Hematopoietic multipotent progenitor cell treated with erythropoietin and hydrocortisone succinate and interleukin-3 and kit ligand, for 17 days (in vitro differentiated cells): ENCODE measurements around the gene RNFT2.
"Not testable (repeated sequence)": the region's sequence is repeated elsewhere in the genome, so short reads cannot be mapped to it uniquely, and the experiment has no call there.

Experiments
- DNase-seq: peaks from one replicate; pipeline ENCODE4 v3.0.0-alpha.2; 2015; ENCODE audit warnings: low spot score

Gene RNFT2

GRCh38 chr12:116744766-116745165 lies 6.7 kb downstream of the RNFT2 start:
- DNase-seq = no peak

GRCh38 chr12:116745554-116745953 lies 7.4 kb downstream of the RNFT2 start:
- DNase-seq = no peak

DNA sequence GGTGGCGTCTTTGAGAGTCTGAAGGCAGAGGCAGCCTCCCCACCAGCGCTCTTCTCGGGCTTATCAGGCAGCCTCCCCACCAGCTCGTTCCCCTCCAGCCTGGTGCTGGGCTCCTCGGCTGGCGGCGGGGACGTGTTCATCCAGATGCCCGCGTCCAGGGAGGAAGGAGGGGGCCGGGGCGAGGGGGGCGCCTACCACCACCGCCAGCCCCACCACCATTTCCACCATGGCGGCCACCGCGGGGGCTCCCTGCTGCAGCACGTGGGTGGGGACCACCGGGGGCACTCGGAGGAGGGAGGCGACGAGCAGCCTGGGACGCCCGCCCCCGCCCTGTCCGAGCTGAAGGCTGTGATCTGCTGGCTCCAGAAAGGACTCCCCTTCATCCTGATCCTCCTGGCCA lies 11.8 kb downstream of the RNFT2 start:
- DNase-seq = no peak

DNA sequence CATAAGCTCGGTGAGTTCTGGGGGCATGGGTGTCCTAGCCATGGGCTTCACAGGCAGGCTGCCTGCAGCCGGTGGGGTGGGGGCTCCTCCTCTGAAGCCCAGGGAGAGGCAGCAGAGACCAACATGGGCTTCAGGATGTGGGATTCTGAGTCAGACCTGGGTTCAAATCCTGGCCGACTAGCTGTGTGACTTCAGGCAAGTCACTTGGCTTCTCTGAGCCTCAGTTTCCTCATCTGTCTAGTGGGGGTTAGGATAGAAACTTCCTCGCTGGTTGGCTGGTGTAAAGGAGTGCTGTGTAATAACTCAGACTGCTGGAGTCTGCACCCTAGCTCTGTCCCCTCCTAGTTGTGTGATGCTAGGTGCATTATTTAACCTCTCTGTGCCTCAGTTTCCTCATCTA lies 12.2 kb downstream of the RNFT2 start:
- DNase-seq = no peak

DNA sequence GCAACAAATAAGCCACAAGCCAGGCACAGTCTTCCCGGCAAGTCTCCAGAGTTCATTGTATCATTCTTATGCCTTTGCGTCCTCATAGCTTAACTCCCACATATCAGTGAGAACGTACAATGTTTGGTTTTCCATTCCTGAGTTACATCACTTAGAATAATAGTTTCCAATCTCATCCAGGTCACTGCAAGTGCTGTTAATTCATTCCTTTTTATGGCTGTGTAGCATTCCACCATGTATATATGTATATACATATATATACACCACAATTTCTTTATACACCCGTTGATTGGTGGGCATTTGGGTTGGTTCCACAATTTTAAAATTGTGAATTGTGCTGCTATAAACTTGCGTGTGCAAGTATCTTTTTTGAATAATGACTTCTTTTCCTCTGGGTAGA lies 16.0 kb downstream of the RNFT2 start:
- not testable (repeated sequence) for DNase-seq

DNA sequence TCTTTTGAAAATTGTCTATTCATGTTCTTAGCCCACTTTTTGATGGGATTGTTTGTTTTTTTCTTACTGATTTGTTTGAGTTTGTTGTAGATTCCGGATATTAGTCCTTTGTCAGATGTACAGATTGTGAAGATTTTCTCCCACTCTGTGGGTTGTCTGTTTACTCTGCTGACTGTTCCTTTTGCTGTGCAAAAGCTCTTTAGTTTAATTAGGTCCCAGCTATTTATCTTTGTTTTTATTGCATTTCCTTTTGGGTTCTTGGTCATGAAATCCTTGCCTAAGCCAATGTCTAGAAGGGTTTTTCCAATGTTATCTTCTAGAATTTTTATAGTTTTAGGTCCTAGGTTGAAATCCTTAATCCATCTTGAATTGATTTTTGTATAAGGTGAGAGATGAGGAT lies 16.7 kb downstream of the RNFT2 start:
- not testable (repeated sequence) for DNase-seq

- no peak for DNase-seq
Observed at GRCh38 chr12:116759783-116760621, 21.9 kb downstream of the RNFT2 start.

DNA sequence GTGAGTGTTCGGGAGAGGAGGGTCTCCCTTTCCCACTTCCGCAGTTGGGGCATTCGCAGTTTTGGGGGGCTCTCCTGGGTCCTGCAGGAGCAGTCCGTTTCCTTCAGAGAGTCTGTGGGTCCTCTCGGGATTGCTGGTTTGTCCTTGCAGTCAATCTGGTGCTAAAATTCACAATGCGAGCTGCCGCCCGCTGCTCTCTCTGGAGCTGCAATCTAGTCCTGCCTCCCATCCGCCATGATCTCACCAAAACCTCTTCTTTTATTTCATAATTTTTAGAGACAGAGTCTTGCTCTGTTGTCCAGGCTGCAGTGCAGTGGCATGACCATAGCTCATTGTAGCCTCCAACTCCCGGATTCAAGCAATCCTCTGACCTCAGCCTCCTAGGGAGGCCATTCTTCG lies 22.5 kb downstream of the RNFT2 start:
- no peak for DNase-seq

- no peak for DNase-seq
Observed at GRCh38 chr12:116761499-116761898, 23.4 kb downstream of the RNFT2 start.

DNA sequence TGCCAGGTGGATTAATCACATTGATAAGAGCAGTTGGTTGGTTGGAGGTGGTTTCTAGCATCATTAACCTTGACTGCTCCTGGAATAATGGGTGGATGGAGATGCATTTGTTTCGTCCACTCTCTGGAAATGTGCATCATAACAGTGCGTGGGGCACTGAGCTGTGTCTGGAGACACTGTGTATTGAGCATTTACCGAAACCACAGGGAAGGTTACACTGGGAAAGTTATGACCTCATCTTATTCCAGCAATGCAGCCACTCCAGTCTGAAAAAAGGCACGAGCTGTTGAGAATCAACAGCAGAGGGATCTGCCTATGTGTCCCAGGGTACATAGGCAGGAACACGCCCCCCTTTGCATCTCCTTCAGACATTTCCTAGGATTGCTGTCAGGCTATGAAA lies 27.2 kb downstream of the RNFT2 start:
- DNase-seq = no peak

GRCh38 chr12:116766285-116766684 lies 28.2 kb downstream of the RNFT2 start:
- no peak for DNase-seq

GRCh38 chr12:116766746-116767145 lies 28.6 kb downstream of the RNFT2 start:
- DNase-seq = no peak

- DNase-seq = no peak
Observed at GRCh38 chr12:116771651-116772050, 33.5 kb downstream of the RNFT2 start.

GRCh38 chr12:116773276-116773731 lies 35.2 kb downstream of the RNFT2 start:
- DNase-seq = no peak

- no peak for DNase-seq
Observed at GRCh38 chr12:116774020-116774419, 35.9 kb downstream of the RNFT2 start.

DNA sequence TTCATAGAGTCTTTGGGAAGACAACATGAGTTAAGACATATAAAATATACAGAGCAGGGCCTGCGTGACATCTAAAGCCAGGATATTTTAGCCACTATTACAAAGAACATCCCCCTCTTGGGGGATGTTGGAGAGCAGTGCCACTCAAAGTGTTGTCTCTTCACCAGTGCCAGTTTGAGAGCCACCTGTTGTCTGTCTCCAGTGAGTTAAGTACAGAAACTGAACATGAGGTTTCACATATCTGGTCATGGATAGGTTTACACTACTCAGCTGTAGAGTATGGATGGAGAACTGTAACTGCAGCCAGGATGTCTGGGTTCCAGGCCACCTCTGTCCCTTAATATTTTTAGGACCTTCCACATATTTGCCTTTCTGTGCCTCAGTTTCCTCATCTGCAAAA lies 39.1 kb downstream of the RNFT2 start:
- no peak for DNase-seq

DNA sequence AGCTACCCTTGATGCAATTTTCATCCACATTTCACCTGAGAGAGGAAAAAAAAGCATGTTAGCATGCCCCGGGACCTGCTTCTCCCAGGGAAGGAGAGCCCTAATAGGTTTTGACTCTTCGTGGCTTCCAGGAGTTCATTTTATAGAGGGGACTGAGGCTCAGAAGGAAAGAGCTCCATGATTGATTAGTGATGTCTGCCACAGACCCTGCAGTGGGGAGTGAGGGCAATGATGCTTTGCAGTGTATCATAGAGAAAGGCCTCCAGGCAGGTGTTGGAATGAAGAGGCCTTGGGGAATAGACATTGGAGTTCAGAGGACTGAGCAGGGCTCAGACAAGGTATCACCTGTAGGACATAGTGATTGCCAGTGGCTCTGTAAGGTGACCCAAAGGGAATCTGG lies 41.5 kb downstream of the RNFT2 start:
- no peak for DNase-seq

GRCh38 chr12:116780942-116781341 lies 42.8 kb downstream of the RNFT2 start:
- DNase-seq = no peak

DNA sequence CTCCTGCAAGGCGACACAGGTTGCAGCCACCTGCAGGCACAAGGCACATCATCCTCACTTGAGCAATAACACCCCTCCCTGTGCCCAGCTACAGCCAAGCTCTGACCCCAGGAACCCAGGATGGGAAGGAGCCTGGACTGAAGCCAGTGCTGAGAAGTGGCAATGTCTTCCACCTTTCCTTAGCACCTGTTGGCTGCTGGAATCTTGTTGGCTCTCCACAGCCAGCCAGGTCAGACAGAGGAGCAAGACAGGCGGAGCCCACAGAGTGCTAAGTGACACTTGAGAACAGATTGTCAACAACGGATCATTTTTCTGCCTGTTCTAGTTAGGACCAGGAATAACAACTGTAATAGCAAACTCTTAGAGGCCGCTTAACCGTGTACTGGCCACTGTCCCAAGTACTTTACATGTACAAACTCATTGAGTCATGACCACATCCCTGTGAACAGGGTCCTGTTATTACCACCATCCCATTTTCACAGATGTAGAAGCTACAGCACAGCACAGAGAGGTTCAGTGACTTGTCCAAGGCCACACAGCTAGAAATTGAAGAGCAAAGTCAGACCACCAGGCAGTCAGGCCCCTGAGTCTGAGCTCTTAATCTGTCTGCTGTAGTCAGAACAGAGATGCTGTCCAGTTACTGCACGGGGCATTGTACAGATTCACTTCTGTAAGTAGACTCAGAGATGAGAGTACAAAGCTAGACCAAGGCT lies 45.6 kb downstream of the RNFT2 start:
- DNase-seq = no peak

DNA sequence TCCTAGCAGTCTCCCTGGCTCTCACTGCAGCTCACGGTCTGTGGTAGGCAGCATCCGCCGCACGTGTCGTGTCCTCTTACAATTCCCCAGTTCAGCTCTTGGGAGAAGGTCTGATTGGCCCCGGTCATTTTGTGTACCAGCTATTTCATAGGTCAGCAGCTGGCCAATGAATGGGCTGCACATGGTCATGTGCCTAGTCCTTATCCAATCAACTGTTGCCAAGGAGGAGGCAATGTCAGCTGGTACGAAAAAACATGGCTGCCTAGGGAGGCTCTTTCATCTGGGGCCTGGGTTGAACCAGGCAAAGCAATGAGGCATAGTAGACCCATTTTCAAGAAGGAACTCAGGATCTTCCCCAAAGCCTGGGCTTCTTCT lies 46.1 kb downstream of the RNFT2 start:
- DNase-seq = no peak

GRCh38 chr12:116789562-116789961 lies 51.4 kb downstream of the RNFT2 start:
- DNase-seq = not testable (repeated sequence)

DNA sequence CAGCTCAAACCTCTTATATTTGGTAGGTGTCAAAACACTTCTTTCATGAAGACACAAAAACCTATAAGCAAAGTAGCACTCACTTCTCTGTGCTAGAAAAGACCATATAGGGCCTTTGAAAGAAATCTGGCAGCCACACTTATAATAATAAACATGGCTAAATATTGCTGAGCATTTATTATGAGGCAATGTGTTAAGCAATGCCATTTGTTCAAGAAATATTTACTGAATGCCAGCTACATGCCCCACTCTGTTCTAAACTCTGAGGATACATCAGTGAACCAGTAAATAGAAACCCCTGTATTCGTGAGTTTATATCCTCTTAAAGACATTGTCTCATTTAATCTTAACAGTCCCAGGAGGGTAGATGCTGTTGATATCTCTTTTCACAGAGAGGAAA lies 52.0 kb downstream of the RNFT2 start:
- no peak for DNase-seq

- no peak for DNase-seq
Observed at GRCh38 chr12:116792403-116792802, 54.3 kb downstream of the RNFT2 start.

- DNase-seq = no peak
Observed at GRCh38 chr12:116794725-116795124, 56.6 kb downstream of the RNFT2 start.
